ENCODE data around the gene MICA.
"Not testable (repeated sequence)": the region's sequence is repeated elsewhere in the genome, so short reads cannot be mapped to it uniquely, and the experiment has no call there.

The MICA gene

GRCh38 chr6:31381666-31382065 is 21.7 kb upstream of the MICA start:
- DNase-seq (ENCODE audit: low read depth in 3 of 3, low spot score in 1 of 3) = no peak

- no peak for DNase-seq (ENCODE audit: low read depth in 3 of 3, low spot score in 1 of 3)
Observed at GRCh38 chr6:31383149-31383548, 20.2 kb upstream of the MICA start.

- DNase-seq (ENCODE audit: low read depth in 3 of 3, low spot score in 1 of 3) = no peak
Observed at GRCh38 chr6:31385041-31385440, 18.4 kb upstream of the MICA start.

GRCh38 chr6:31386099-31386498 is 17.3 kb upstream of the MICA start:
- no peak for DNase-seq (ENCODE audit: low read depth in 3 of 3, low spot score in 1 of 3)

GRCh38 chr6:31386977-31387376 is 16.4 kb upstream of the MICA start:
- DNase-seq (ENCODE audit: low read depth in 3 of 3, low spot score in 1 of 3) = no peak

GRCh38 chr6:31388916-31389801 is 14.2 kb upstream of the MICA start:
- not testable (repeated sequence) for DNase-seq (ENCODE audit: low read depth in 3 of 3, low spot score in 1 of 3)

GRCh38 chr6:31389802-31390132 is 13.6 kb upstream of the MICA start:
- not testable (repeated sequence) for DNase-seq (ENCODE audit: low read depth in 3 of 3, low spot score in 1 of 3)

GRCh38 chr6:31393932-31394331 is 9.5 kb upstream of the MICA start:
- DNase-seq (ENCODE audit: low read depth in 3 of 3, low spot score in 1 of 3) = no peak

- DNase-seq (ENCODE audit: low read depth in 3 of 3, low spot score in 1 of 3) = no peak
Observed at GRCh38 chr6:31394381-31394780, 9.0 kb upstream of the MICA start.

- no peak for DNase-seq (ENCODE audit: low read depth in 3 of 3, low spot score in 1 of 3)
Observed at GRCh38 chr6:31395832-31396231, 7.6 kb upstream of the MICA start.

- peak; percentile 60 to 88 (median 80) for DNase-seq (ENCODE audit: low read depth in 3 of 3, low spot score in 1 of 3)
Observed at GRCh38 chr6:31396422-31397152, 6.8 kb upstream of the MICA start.

- DNase-seq (ENCODE audit: low read depth in 3 of 3, low spot score in 1 of 3) = not testable (repeated sequence)
Observed at GRCh38 chr6:31397153-31397499, 6.3 kb upstream of the MICA start.

GRCh38 chr6:31397901-31398525 is 5.4 kb upstream of the MICA start:
- DNase-seq (ENCODE audit: low read depth in 3 of 3, low spot score in 1 of 3) = no peak

- peak in 2 of 3 donors; percentile 13 to 48 for DNase-seq (ENCODE audit: low read depth in 3 of 3, low spot score in 1 of 3)
Observed at GRCh38 chr6:31399589-31400466, 3.6 kb upstream of the MICA start.

- DNase-seq (ENCODE audit: low read depth in 3 of 3, low spot score in 1 of 3) = peak; percentile 31 to 57 (median 52)
Observed at GRCh38 chr6:31400467-31401289, 2.7 kb upstream of the MICA start.

- no peak for DNase-seq (ENCODE audit: low read depth in 3 of 3, low spot score in 1 of 3)
Observed at GRCh38 chr6:31401403-31401802, 2.0 kb upstream of the MICA start.

GRCh38 chr6:31402324-31403282 is 792 bp upstream of the MICA start:
- DNase-seq (ENCODE audit: low read depth in 3 of 3, low spot score in 1 of 3) = no peak

- DNase-seq (ENCODE audit: low read depth in 3 of 3, low spot score in 1 of 3) = not testable (repeated sequence)
Observed at GRCh38 chr6:31404061-31404364, 618 bp downstream of the MICA start.

GRCh38 chr6:31405996-31406395 is 2.6 kb downstream of the MICA start:
- DNase-seq (ENCODE audit: low read depth in 3 of 3, low spot score in 1 of 3) = no peak
